ENCODE measurements around the gene TTC21B. TPM values are rescaled to one million over a fixed set of nuclear protein-coding genes. Genes with fewer than 3 reads are reported as not detected.
A peak's percentile ranks its signal among the peaks of the same experiment; 100 is the strongest.

TTC21B gene
- total and polyA plus RNA-seq, 10 donors, result 4.3 to 42.2 (median 24.5) TPM

- H3K4me1 ChIP-seq, result peaks cover 13 to 52% (median 40%) of the 10 kb centered on the region in 6 donors
- peak overlapping the region; percentile 40 to 83 (median 66) for H3K4me3 ChIP-seq
- 0 to 2% (median 0%) methylated on average over 10 to 24 of the region's 24 CpGs for WGBS, 5 donors
- H3K36me3 ChIP-seq, result peaks cover 0 to 12% (median 5%) of the 10 kb centered on the region in 6 donors
- H3K27me3 ChIP-seq (replicated peaks in 1 of 7), result no peaks in the 10 kb centered on the region
- H3K27ac ChIP-seq, result peak overlapping the region; percentile 66 to 90 (median 86)
- TF ChIP-seq POLR2A (IDR thresholded peaks at IDR 0.05) (no peak), CTCF (IDR thresholded peaks at IDR 0.05 in 8 of 11, conservative IDR thresholded peaks at IDR 0.05 in 3 of 11) (no peak), POLR2AphosphoS5 (IDR thresholded peaks at IDR 0.05) (no peak)
- H3K9me3 ChIP-seq, result no peaks in the 10 kb centered on the region
- no peak for DNase-seq
- intact Hi-C loops (cut with DNase I; ENCODE audit: low total_unique reads), result loop anchor here (5.0 kb wide), 1 partner anchor 174 kb away; the partner anchor contains the start of gene SCN1A
Measured at GRCh38 chr2:165953306-165953654, 296 bp downstream of the TTC21B start.

DNA sequence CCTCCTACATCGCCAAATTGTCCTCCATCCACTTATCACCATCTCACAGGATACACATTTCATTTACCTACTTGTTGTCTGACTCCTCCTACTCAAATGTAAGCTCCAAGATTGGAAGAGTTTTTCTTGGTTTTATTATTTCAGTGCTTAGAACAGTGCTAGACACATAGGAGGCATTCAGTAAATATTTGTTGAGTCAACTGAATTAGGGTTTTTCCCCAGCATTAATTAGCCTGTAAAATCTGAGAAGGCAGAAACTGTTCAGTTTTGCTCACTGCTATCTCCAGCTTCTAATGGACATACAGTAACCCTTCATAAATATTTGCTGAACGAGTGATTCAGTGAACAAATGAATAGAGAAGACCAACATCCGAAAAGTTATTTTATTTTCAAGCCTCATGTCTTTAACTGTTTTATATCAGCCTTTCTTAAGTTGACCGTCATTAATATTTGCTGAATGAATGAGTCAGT lies 800 bp downstream of the TTC21B start:
- no peak for TF ChIP-seq CTCF (IDR thresholded peaks at IDR 0.05 in 8 of 11, conservative IDR thresholded peaks at IDR 0.05 in 3 of 11)
- peak overlapping the region; percentile 40 to 83 (median 66) for H3K4me3 ChIP-seq
- 13 to 18% (median 15%) methylated on average over 4 of the region's 4 CpGs for WGBS, 5 donors
- peaks cover 13 to 52% (median 40%) of the 10 kb centered on the region in 6 donors for H3K4me1 ChIP-seq
- H3K27me3 ChIP-seq (replicated peaks in 1 of 7), result no peaks in the 10 kb centered on the region
- peak overlapping the region in 6 of 8 donors; percentile 81 to 90 (median 87) for H3K27ac ChIP-seq
- H3K36me3 ChIP-seq, result peaks cover 0 to 17% (median 5%) of the 10 kb centered on the region in 6 donors
- intact Hi-C loops (cut with DNase I; ENCODE audit: low total_unique reads), result loop anchor here (5.0 kb wide), 1 partner anchor 175 kb away; the partner anchor contains the start of gene SCN1A
- DNase-seq, result no peak
- H3K9me3 ChIP-seq, result no peaks in the 10 kb centered on the region

DNA sequence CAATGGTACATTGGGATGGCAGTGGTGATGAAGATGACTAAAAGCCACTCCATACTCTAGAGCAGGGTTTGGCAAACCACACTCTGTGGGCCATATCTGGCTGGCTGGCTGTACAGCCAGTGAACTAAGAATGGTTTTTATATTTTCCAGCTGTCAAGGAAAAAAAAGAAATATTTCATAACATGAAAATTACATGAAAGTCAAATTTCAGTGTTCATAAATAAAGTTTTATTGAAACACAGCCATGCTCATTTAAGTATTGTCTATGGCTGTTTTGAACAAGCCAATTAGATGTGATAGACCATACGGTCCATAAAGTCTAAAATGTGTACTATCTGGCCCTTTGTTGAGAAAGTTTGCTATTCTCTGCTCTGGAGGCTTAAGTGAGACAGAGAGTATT lies 1.5 kb downstream of the TTC21B start:
- TF ChIP-seq POLR2A (IDR thresholded peaks at IDR 0.05), result no peak
- TF ChIP-seq POLR2AphosphoS5 (IDR thresholded peaks at IDR 0.05), result no peak
- no peak for TF ChIP-seq CTCF (IDR thresholded peaks at IDR 0.05 in 8 of 11, conservative IDR thresholded peaks at IDR 0.05 in 3 of 11)
- intact Hi-C loops (cut with DNase I; ENCODE audit: low total_unique reads), result loop anchor here (5.0 kb wide), 1 partner anchor 175 kb away; the partner anchor contains the start of gene SCN1A
- H3K9me3 ChIP-seq, result no peaks in the 10 kb centered on the region
- no peak overlapping the region for H3K27ac ChIP-seq
- H3K27me3 ChIP-seq (replicated peaks in 1 of 7), result no peaks in the 10 kb centered on the region
- no peak for DNase-seq
- peaks cover 0 to 24% (median 5%) of the 10 kb centered on the region in 6 donors for H3K36me3 ChIP-seq
- H3K4me3 ChIP-seq, result peak overlapping the region in 2 of 8 donors; percentile 59 to 83
- 0 to 2% (median 0%) methylated on average over 1 of the region's 1 CpG for WGBS, 5 donors
- H3K4me1 ChIP-seq, result peaks cover 13 to 52% (median 40%) of the 10 kb centered on the region in 6 donors

- DNase-seq, result no peak
- intact Hi-C loops (cut with DNase I; ENCODE audit: low total_unique reads), result loop anchor here (5.0 kb wide), 1 partner anchor 177 kb away; the partner anchor contains the start of gene SCN1A
- Histone ChIP-seq H3K27me3 (replicated peaks in 1 of 7) (no peaks in the 10 kb centered on the region), H3K4me3 (no peak overlapping the region), H3K27ac (no peak overlapping the region), H3K4me1 (peaks cover 13 to 52% (median 40%) of the 10 kb centered on the region in 6 donors), H3K36me3 (peaks cover 0 to 40% (median 7%) of the 10 kb centered on the region in 6 donors), H3K9me3 (no peaks in the 10 kb centered on the region)
- TF ChIP-seq POLR2A (IDR thresholded peaks at IDR 0.05), result no peak
- TF ChIP-seq POLR2AphosphoS5 (IDR thresholded peaks at IDR 0.05), result no peak
- TF ChIP-seq CTCF (IDR thresholded peaks at IDR 0.05 in 8 of 11, conservative IDR thresholded peaks at IDR 0.05 in 3 of 11), result no peak
- 89 to 99% (median 93%) methylated on average over 3 of the region's 3 CpGs for WGBS, 5 donors
Measured at GRCh38 chr2:165950438-165950837, 3.1 kb downstream of the TTC21B start.

Data from spleen (tissue), 11 donors.